Stimulated activated CD8-positive, alpha-beta memory T cell treated with anti-CD3 and anti-CD28 coated beads, Interleukin-4, amount 100 ng/mL, for 48 hours (primary cell): Measurements from ENCODE around the gene MRPL18.
A peak's percentile ranks its signal among the peaks of the same experiment; 100 is the strongest.
"Not testable (repeated sequence)": the region's sequence is repeated elsewhere in the genome, so short reads cannot be mapped to it uniquely, and the experiment has no call there.

Experiments
- DNase-seq: peaks from one replicate; pipeline ENCODE4 v3.0.0-alpha.2; 2020

The MRPL18 gene

GRCh38 chr6:159777240-159777904 is 12.9 kb upstream of the MRPL18 start:
- no peak for DNase-seq

DNA sequence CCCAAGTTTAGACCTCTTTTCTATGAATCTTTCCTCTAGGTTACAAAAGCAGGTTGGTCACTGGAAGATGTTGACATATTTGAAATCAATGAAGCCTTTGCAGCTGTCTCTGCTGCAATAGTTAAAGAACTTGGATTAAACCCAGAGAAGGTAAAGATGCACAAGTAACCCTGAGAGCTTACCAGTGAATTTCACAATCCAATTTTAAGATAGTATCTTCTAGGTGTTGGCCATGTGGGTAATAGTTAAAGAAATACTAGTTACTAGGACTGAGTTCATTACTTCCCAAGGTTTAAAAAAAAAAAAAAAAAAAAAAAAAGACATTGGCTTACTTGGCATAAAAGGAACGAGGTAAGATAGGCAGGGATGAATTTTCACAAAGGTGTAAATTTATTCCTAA is 12.1 kb upstream of the MRPL18 start:
- no peak for DNase-seq

GRCh38 chr6:159778542-159779103 is 11.6 kb upstream of the MRPL18 start:
- DNase-seq, result no peak

DNA sequence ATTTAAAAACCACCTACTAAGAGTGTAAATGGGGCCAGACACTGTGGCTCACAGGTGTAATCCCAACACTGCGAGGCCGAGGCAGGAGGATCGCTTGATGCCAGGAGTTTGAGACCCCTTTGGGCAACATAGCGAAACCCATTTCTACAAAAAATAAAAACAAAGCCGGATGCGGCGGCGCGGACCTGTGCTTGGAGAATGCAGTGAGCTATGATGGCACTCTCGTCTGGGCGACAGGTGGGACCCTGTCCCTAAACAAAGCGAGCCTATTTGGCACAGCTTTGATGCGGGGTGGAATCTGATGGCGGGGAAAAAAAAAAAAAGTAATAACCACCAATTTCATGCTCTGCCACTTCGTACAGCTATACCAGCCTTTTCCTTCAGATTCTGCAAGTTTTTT is 2.0 kb upstream of the MRPL18 start:
- peak; percentile 36 for DNase-seq

DNA sequence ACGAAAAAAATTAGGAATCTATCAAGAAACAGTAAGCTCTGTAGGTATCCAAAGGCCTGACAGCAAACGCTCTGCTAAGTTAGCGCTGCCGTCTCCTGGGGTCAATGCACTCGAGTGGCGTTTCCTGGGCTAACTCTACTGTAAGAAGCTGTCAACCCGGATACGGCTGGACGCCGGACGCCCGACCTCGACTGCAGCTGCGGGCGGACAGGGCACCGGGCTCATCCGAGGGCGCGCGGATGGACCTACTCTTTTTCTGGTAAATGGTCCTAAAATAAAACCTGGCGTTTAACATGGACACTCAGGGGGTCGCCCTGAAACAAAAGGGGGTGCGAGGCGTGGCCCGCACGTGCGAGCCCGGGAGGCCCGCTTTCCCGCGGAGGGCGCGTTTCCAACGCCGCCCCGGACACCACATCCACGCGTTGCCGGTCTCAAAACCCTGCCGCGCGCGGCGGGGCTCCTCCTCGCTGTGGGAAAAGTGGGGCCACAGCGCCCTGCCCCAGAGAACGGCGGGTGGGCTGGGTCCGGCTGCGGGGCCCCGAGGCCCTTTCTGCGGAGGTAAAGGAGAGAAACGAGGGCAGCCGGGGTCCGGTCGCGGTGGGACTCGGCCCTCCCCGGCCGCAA is 1.4 kb upstream of the MRPL18 start:
- DNase-seq, result peak; percentile 56

DNA sequence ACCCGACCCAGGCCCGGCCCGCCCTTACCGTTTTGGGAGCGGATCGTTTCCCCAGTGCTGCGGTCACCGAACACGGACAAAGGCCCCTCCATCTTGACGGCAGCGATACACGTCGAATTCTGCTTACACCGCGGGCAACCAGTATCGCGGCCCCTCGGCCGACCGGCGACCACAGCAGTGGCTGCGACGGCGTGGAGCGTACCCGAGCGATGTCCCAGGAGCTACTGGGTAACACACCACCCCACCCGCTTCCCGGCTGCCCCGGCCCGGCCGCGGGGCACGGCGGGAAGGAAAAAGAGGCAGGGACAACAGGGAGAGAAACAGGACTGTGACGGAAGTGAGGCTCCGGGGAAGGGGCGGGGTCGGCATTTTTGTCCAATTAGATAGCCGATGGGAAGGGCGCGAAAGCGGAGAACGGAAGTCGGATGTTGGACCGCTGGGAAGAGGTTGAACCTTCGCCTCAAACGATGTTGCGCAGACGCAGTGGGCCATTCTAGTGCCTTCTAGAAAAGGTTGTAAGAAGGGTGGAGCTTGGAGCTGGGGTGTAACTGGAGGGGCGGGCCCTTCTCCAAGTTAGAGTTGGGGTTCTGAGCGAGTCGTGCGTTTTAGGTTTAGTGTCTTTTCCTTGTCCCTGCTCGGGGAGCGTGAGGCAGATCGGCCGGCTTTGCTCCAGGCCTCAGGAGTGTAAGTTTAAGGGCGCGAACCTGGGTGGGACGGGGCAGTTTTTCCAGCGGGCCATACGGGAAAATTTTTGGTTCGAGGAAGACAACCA is 704 bp upstream of the MRPL18 start, which contains the start of gene TCP1:
Gene TCP1, minus strand, starts transcription at position 226 of the 772 bp plus-strand sequence. Its CDS starts 134 bp downstream, at position 92.
- DNase-seq, result peak; percentile 99

DNA sequence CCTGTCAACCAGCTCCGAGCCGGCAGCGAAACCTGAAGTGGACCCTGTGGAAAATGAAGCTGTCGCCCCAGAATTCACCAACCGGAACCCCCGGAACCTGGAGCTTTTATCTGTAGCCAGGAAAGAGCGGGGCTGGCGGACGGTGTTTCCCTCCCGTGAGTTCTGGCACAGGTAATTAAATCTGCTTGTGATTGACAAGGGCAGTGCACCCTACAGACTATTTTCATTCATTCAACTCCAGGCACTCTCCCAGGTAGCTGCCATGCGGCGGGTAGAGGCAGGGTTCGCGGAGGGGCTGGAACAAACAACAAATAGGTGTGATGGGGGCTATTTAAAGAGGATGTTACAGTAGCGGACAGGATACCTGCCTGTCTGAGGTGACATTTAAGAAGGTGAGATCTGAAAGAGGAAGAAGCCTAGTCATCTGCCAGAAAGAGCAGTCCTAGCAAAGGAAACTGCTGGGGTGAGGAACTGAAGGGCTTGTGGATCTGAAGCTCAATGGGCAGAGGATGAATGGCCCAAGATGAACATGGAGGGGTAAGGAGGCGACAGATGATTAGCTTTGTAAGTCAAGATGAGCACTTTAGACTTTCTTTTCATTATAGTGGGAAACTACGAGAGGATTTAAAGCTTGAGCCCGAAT is 810 bp downstream of the MRPL18 start:
- peak; percentile 38 for DNase-seq

- DNase-seq, result not testable (repeated sequence)
Measured at GRCh38 chr6:159794976-159795375, 4.7 kb downstream of the MRPL18 start.

GRCh38 chr6:159797554-159797953 is 7.3 kb downstream of the MRPL18 start:
- DNase-seq, result no peak

- no peak for DNase-seq
Measured at GRCh38 chr6:159800141-159800865, 10.0 kb downstream of the MRPL18 start, which contains the start of gene PNLDC1. Gene PNLDC1 (plus strand): TSS chr6:159800276. CDS start chr6:159800308, 32 bp downstream.

DNA sequence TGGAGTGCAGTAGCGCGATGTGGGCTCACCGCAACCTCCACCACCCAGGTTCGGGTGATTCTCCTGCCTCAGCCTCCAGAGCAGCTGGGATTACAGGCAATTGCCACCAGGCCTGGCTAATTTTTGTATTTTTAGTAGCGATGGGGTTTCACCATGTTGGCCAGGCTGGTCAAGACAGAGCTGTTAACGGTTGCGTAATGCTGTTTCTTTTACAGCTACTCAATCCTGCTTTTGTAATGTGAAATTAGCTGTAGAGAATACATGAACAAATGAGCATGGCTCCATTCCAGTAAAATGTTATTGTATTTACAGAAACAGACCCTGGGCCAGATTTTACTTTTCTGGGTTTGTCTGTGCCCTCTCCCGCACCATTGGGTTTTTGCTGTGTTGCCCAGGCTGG is 11.7 kb downstream of the MRPL18 start:
- DNase-seq, result no peak

GRCh38 chr6:159804504-159804903 is 14.2 kb downstream of the MRPL18 start:
- DNase-seq, result no peak

GRCh38 chr6:159805440-159806020 is 15.3 kb downstream of the MRPL18 start:
- no peak for DNase-seq

DNA sequence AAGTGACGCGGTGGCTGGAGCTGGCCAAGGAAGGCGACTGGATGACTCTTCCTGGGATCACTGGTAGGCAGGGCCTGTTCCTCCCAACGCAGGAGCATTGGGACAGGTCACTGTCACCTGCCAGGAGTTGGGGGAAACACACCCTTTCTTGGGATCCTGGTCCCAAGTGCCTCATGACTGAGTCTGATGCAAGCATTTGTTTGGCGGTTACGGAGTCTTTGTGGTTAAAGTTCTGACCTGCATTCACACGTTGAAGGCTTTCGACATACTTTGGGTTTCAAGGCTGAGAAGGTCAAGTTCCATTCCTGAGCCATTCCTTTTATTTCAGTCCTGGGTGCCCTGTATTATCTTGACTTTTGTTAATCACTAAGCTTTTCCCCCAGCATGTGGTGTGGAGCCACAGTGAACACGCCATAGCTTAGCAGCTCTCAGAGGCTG is 15.8 kb downstream of the MRPL18 start:
- DNase-seq, result no peak

DNA sequence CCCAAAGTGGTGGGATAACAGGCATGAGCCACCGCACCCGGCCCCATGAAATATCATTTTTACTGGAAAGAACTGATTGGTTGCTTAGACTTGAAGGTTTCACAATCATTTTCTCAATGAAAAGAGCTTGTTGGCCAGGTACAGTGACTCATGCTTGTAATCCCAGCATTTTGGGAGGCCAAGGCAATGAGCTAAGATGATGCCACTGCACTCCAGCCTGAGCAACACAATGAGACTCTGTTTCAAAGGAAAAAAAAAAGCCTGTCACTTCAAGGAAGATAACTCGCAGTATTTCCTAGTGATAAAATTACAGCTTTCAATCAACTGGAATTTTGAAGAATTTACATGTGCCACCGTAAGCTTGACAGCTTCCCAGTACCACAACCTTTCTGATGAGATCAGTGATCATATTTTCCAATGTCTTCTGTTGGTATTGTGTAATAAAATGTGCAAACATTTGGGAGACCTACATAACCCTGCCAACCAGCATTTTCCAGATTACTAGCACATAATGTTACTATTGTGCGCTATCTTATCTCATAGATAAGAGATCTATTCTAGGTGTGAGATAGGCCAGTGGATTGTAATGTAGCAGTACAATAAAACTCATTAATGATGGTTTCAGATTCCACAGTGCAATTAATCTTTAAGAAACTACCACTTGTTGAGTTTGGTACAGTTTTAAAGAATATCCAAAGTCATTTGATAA is 17.0 kb downstream of the MRPL18 start:
- DNase-seq, result no peak

GRCh38 chr6:159808647-159809046 is 18.4 kb downstream of the MRPL18 start:
- no peak for DNase-seq

GRCh38 chr6:159809149-159809548 is 18.9 kb downstream of the MRPL18 start:
- no peak for DNase-seq

DNA sequence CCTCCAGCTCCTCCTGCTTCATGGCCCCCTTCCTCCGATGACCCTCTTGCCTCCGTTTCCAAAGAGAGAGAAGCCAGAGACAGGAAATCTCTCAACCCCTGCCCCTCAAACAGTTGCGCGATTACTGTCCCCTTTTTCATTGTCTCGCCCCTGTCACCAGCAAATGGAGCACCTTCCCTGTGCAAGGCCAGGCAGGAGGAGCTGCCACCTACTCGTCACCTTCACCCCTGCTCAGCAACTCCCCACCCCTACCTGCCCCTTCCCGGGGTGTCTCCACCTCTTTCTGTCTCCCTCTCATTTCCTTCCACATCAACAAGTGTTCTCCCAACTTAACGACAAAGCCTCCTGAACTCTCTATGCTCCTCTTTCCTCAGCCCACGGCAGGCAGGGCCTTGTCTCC is 23.5 kb downstream of the MRPL18 start:
- no peak for DNase-seq

DNA sequence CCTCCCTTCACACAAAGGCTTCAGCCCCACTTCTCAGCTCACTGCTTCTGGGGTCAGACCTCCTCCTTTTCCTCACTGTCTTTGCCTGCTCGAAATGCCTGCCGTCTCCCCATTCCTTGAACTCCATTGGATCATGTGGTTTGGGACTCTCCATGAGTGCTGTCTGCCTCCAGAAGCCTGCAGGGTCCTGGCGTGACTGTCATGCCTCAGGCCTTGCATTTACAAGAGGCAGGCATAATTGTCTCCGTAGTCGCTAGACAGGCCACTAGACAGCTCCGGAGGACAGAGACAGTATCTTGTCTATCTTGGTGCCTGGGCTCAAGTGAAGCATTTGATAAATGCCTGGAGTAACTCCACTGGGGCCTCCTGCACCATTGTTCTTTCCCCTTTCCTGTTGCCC is 25.1 kb downstream of the MRPL18 start:
- no peak for DNase-seq

GRCh38 chr6:159816775-159817174 is 26.5 kb downstream of the MRPL18 start:
- DNase-seq, result not testable (repeated sequence)
